Ascending aorta (tissue), 2 donors: ENCODE data around the gene MRPS6. TPM values are rescaled to one million over a fixed set of nuclear protein-coding genes. Genes with fewer than 3 reads are reported as not detected.
A peak's percentile ranks its signal among the peaks of the same experiment; 100 is the strongest.

Experiments used
- DNase-seq, 2 donors: peaks; one replicate each; pipeline ENCODE4 v3.0.0-alpha.2; 2019; ENCODE audit warnings: low spot score in 2 of 2
- H3K27ac ChIP-seq, 2 donors: fragments of 200-600 bp; sonication (generic); one replicate each; pipeline ENCODE4 v1.5.1; 2016 to 2017; ENCODE audit warnings: mild to moderate bottlenecking in 1 of 2
- H3K27me3 ChIP-seq: fragments of 200-600 bp; sonication (generic); one replicate; pipeline ENCODE4 v1.5.1; 2017
- H3K36me3 ChIP-seq, 2 donors: fragments of 200-600 bp; sonication (generic); one replicate each; pipeline ENCODE4 v1.5.1; 2016
- H3K4me1 ChIP-seq, 2 donors: fragments of 200-600 bp; sonication (generic); one replicate each; pipeline ENCODE4 v1.5.1; 2016 to 2017; ENCODE audit warnings: mild to moderate bottlenecking in 1 of 2
- H3K4me3 ChIP-seq, 2 donors: fragments of 200-600 bp; sonication (generic); one replicate each; pipeline ENCODE4 v1.5.1; 2016 to 2017; ENCODE audit warnings: mild to moderate bottlenecking in 1 of 2
- H3K9me3 ChIP-seq, 2 donors: fragments of 200-600 bp; sonication (generic); one replicate each; pipeline ENCODE4 v1.5.1; 2016
- intact Hi-C: fragments of 100-400 bp; cut with DNase I; formaldehyde crosslinking; loops from one replicate; pipeline ENCODE4 v1.15.1; 2023
- total RNA-seq: library from RNA; depleted of rRNA; stranded (reverse); fragments of >200 nt; gene quantifications from one replicate; pipeline ENCODE4 v1.1.0, GENCODE V29; 2016
- TF ChIP-seq, protein P1 (sequence below), 3 experiments: fragments of 200-600 bp in 2 of 3; fragments of 450-650 bp in 1 of 3; sonication (generic) in 2 of 3; IDR thresholded peaks; one replicate each; pipeline ENCODE4 v1.5.1; 2016 to 2019; ENCODE audit warnings: antibody characterized with exemption in 3 of 3, mild to moderate bottlenecking in 1 of 3, moderate library complexity in 1 of 3

MRPS6 gene
- total RNA-seq, 1 donor from 2014 or later = 17.8 TPM

DNA sequence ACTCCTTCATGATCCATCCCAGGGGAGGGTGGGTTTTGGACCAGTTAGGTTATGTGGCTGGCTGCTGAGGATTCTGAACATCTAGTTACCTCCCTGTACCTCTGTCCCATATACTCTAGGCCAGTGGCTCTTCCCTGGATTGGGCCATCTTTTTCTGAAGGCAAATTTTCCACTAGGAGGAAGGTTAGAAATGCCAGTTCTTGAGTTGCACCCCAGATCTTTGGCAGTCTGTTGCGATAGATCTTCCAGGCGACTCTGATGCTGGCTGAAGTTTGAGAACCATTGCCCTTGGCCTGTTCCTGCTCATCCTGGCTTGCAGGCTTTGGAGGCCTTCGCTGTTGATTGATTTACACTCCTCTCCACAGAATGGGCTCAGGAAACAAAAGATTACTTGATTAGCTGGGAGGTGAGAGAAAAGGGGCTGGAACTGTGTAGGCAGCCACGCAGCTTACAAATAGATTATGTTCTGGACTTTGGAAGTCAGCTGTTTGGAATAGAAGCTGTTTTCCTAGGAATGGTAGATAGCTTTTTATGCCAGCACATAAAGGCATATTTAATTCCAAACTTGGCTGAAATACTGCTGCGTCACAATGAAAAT, 110.1 kb downstream of the MRPS6 start:
- TF ChIP-seq, protein P1, sequence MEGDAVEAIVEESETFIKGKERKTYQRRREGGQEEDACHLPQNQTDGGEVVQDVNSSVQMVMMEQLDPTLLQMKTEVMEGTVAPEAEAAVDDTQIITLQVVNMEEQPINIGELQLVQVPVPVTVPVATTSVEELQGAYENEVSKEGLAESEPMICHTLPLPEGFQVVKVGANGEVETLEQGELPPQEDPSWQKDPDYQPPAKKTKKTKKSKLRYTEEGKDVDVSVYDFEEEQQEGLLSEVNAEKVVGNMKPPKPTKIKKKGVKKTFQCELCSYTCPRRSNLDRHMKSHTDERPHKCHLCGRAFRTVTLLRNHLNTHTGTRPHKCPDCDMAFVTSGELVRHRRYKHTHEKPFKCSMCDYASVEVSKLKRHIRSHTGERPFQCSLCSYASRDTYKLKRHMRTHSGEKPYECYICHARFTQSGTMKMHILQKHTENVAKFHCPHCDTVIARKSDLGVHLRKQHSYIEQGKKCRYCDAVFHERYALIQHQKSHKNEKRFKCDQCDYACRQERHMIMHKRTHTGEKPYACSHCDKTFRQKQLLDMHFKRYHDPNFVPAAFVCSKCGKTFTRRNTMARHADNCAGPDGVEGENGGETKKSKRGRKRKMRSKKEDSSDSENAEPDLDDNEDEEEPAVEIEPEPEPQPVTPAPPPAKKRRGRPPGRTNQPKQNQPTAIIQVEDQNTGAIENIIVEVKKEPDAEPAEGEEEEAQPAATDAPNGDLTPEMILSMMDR (IDR thresholded peaks at IDR 0.05) = no peak
- H3K27ac ChIP-seq = peak overlapping the region; percentile 75 to 84

DNA sequence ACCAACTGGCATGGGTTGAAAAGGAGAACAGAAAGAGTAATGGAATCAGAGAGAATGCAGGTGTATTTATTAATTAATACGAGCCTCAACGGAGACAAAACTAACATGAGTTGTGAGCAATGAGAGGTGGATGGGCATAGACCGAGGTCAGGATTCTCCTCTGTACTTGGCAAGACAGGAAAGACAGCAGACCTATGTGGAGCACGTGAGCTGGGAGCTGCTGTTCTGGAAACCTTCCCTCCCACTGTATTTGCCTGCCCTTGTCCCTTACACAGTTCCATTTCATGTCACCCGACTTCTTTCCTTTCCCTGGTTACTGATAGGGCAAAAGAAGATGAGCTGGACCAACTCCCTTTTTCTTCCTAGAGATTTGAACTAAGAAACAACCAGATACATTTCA, 110.9 kb downstream of the MRPS6 start:
- H3K27ac ChIP-seq = peak overlapping the region; percentile 75 to 84
- H3K9me3 ChIP-seq = no peaks in the 10 kb centered on the region
- intact Hi-C loops = no loop called here
- DNase-seq = peak in 1 of 2 donors; percentile 25
- H3K36me3 ChIP-seq = peaks cover 0 to 3% of the 10 kb centered on the region in 2 donors
- peaks cover 3 to 30% of the 10 kb centered on the region in 2 donors for H3K4me1 ChIP-seq
- TF ChIP-seq, protein P1 (IDR thresholded peaks at IDR 0.05) = no peak
- no peaks in the 10 kb centered on the region for H3K27me3 ChIP-seq
- no peak overlapping the region for H3K4me3 ChIP-seq

More for the DNA sequence above, 110.1 kb downstream of the MRPS6 start:
- intact Hi-C loops = no loop called here
- Histone ChIP-seq H3K4me3 (no peak overlapping the region), H3K9me3 (no peaks in the 10 kb centered on the region), H3K36me3 (no peaks in the 10 kb centered on the region), H3K4me1 (peaks cover 3 to 34% of the 10 kb centered on the region in 2 donors), H3K27me3 (no peaks in the 10 kb centered on the region)
- DNase-seq = peak in 1 of 2 donors; percentile 58

DNA sequence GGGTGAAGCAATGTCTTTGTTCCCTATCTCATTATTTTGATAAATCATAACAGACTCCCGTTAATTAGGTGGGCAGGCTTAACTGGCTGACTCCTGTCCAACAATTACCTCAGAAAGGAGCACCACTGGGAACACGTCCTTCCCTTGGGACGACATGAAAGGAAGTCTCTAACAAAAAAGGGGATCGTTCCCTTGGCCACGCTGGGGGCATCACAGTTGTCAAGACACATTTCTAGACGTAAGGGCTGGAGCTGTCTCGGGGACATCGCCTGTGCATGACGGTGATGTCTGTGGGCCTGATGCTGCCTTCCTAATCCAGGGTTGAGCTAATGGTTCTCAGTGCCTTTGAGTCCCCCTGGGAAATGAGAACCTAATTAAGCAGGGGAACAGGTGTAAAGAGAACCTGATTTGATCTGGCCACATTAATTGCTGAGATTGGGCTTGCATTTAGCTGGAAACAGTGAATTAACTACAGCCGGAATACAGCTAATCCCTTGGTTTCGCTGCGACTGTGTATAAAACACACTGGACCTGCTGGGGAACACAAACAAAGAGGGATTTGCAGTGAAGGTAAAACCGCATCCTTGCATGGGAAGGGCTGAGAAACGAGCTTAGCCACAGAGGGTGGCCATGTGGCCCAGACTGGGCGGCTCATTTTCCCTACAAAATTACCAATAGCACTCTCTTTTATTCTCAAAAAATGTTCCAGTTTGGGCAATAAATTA, 111.8 kb downstream of the MRPS6 start:
- DNase-seq = peak in 1 of 2 donors; percentile 59
- intact Hi-C loops = no loop called here
- H3K4me3 ChIP-seq = no peak overlapping the region
- H3K27me3 ChIP-seq = no peaks in the 10 kb centered on the region
- H3K36me3 ChIP-seq = peaks cover 0 to 6% of the 10 kb centered on the region in 2 donors
- H3K27ac ChIP-seq = peak overlapping the region; percentile 75 to 84
- H3K4me1 ChIP-seq = peaks cover 3 to 26% of the 10 kb centered on the region in 2 donors
- H3K9me3 ChIP-seq = no peaks in the 10 kb centered on the region
- TF ChIP-seq, protein P1 (IDR thresholded peaks at IDR 0.05) = no peak

DNA sequence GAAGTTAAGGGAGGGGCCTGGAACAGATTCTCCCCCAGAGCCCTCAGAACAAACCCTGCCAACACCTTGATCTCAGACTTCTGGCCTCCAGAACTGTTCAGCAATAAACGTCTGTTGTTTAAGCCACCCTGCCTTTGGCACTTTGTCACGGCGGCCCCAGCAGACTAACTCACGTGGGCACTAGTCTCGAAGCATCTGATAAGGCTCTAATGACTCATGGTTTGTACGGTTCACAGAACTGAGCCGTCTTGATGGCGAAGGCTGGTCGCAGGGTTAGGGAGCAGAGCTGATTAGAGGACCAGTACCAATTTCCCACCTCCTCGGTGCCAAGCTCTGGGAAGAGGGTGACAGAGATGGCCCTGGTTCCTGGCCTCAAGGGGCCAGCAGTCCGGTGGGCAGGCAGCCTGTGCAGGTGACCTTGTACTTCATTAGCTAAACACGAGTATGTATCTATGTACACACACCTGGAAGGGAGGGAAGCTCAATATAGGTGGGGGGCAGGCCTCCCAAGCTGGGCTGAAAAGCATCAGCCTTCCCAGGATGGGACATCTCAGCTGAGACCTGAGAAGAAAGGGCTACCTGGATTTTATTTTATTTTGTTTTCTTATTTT, 112.8 kb downstream of the MRPS6 start:
- no peaks in the 10 kb centered on the region for H3K9me3 ChIP-seq
- peaks cover 0 to 6% of the 10 kb centered on the region in 2 donors for H3K36me3 ChIP-seq
- TF ChIP-seq, protein P1 (IDR thresholded peaks at IDR 0.05) = no peak
- H3K4me1 ChIP-seq = peaks cover 3 to 21% of the 10 kb centered on the region in 2 donors
- peak overlapping the region; percentile 75 to 84 for H3K27ac ChIP-seq
- intact Hi-C loops = loop anchor here (2.0 kb wide), 1 partner anchor 15 kb away; no protein-coding TSS in a partner anchor
- no peaks in the 10 kb centered on the region for H3K27me3 ChIP-seq
- no peak overlapping the region for H3K4me3 ChIP-seq
- DNase-seq = peak; percentile 67 to 88

DNA sequence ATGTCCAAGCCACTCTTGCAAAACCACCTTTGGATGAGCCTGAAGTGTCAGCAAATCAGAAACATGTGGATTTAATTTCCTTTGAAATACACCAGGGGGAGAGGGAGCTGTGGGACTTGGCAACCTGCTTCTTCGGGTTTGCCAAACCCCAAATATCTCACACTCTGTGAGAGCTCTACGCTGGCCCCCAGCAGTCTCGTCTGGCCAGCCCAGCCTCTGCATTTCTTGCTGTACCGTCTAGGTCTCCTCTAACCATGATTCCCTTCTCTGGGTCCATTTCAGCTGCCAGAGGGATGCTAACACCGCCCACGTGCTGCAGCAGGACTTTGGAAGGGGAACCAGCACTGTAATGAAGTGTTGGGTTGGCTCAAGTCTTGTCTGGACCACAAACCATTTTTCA, 114.6 kb downstream of the MRPS6 start:
- TF ChIP-seq, protein P1 (IDR thresholded peaks at IDR 0.05) = no peak
- peaks cover 3 to 18% of the 10 kb centered on the region in 2 donors for H3K4me1 ChIP-seq
- peak overlapping the region in 1 of 2 donors; percentile 44 for H3K27ac ChIP-seq
- intact Hi-C loops = loop anchor here (2.0 kb wide), 1 partner anchor 13 kb away; no protein-coding TSS in a partner anchor
- no peak overlapping the region for H3K4me3 ChIP-seq
- peaks cover 0 to 6% of the 10 kb centered on the region in 2 donors for H3K36me3 ChIP-seq
- no peaks in the 10 kb centered on the region for H3K9me3 ChIP-seq
- DNase-seq = peak in 1 of 2 donors; percentile 58
- no peaks in the 10 kb centered on the region for H3K27me3 ChIP-seq
